GM19239 (cell line): ENCODE results near the gene COL9A2.

ENCODE experiments used
- DNase-seq: peaks from one replicate; pipeline ENCODE4 v3.0.0; 2011; ENCODE audit warnings: low spot score; ENCODE audit not compliant: insufficient read length
- FAIRE-seq: peaks from 2 replicates; lab custom pipeline; 2011; peaks lifted over from hg19 to GRCh38; lab: Jason Lieb, UNC

COL9A2 gene

DNA sequence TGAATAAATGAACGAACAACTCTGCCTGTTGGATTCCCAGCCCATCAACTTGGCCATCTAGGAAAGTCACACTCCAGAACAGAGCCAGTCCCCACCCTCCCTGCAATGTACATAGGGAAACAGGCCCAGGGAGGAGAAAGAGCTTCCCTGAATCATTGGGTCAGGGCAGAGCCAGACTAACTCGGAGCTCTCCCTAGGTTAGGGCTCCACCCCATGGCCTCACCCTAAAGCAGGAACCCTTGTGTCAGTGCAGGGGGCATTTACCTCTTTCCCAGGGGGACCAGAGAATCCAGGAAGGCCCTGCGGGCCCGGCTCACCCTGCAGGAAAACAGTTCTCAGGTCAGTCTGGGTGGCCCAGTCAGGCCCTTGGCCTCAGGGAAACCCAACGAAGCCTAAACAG is 11.6 kb downstream of the COL9A2 start:
- FAIRE-seq (no peak), DNase-seq (no peak)

DNA sequence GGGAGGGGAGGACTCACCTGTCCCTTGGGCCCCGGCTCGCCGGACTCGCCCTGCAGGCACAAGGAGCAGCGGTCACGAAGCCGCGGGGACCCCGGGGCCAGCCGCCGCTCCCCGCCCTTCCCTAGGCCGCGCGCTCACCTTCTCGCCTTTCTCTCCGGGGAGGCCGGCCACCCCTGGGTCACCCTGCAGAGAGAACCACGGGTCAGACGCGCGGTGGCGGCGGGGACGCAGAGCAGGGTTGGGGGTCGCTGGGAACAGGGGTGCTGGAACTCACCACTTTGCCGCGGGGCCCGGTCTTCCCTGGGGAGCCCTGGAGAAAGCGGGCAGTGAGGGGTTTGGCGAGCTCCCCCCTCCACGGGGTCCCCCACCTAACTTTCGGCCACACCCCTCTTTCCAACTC is 13.3 kb downstream of the COL9A2 start:
- DNase-seq (no peak), FAIRE-seq (no peak)

DNA sequence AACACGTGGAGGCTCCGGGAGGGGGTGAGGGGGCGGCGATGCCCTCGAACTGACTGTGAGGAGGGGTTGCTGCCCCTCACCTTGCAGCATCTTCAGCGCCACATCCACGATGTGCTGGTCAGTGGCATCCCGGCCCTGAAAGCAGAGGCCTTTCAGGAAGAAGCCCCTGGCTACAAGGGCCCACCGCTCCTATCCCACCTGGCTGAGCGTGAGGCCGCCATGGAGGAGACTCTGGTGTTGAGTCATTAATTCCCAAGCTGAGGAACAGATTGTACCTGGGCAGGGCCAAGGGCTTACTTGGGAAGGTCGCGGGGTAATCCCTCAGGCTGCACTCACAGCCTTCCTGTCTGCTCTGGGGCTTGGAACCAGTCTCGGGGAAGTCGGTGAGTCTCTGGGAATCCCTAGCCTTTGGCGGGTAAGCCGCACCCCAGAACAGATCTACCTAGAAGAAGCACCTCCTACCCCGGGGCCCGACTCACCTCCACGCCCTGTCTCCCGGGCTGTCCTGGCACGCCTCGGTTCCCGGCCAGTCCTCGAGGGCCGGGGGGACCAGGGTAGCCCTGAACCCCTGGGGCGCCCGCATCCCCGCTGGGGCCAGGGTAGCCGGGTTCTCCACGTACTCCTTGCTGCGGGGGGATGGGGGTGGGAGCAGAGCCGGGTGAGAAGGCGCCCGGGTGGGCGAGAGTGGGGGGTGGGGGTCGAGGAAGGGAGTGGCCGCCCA is 13.9 kb downstream of the COL9A2 start:
- DNase-seq, result no peak
- no peak for FAIRE-seq

DNA sequence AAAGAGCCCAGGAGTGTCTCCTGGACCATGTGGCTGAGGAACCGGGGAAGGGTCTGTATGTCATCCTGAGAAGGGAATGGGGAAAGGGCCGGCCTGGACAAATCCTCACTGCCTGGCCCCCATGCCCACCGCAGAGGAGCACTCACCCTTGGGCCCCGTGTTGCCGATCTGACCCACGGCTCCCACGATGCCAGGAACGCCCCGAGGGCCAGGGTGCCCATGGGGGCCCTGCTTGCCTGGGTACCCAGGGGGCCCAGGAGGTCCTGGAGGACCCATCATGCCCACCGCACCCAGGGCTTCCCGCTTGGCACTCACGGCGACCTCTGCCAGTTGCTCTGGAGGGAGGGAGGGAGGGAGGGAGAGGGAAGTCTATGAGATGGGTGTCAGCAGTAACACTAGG is 14.6 kb downstream of the COL9A2 start:
- FAIRE-seq (no peak), DNase-seq (no peak)

DNA sequence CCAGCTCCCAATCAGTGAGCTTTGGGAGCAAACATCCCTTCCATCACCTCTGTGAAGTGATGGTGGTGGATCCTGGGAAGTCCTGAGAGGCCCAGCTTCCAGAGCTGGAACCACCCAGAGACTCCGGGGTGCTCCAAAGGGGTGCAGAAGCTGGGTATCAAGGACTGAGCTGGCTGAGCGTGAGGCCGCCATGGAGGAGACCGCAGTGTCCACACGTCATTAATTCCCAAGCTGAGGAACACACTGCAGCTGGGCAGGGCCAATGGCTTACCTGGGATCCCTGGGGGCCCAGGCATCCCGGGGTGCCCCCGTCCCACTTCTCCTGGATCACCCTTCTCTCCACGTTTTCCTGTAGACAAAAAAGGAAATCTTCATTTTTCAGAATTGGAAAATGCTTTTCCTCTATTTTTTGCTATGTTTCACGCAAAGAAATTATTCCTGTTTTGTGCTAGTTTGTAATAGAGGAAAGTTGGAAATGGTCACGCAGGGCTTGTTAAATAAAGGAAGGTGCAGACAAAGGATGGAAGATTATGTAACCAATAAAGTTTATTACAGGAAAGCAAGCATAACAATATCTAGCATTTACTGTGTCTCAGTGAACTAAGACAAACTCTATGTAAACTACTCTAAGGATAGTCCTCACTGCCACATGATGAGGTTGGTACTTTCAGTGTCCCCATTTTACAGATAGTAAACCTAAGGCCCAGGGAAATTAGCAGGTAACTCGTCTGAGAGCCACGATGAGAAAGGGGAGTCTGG is 15.4 kb downstream of the COL9A2 start:
- no peak for DNase-seq
- no peak for FAIRE-seq

DNA sequence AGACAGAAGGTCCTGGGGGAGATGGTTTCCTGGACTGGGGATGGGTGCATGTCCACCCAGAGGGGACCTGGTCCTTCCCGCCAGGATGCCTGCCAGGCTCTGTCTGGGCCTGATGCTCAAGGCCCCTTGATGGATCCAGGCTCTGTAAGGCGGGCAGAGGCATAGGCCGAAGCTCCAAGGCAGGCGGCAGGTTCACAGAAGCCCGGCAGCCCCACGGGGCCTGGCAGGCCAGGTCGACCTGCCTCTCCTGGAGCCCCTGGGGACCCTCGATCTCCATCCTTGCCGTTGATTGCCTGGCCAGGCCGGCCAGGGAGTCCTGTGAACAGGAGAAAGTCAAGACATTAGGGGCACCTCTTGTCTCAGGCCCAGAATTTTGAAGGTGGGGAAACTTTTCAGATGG is 16.0 kb downstream of the COL9A2 start:
- DNase-seq (no peak), FAIRE-seq (no peak)

DNA sequence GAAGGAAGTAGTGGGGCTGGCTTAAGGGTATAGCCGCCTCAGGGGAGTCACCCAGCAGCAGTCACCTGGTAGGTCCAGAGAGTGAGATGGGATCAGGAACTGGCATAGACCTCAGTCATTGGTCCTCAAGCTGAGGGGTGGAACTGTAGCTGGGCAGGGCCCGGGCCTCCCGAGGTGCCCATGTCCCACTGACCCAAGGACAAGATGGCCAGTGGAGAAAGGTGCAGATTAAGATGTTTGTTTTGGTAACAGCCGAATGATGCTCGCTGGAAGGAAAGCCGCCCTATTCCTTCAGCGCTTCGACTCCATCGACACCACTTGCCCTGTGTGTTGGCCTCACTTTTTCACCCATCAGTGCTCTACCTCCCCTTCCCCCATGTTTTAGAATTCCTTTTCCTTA is 16.4 kb downstream of the COL9A2 start:
- no peak for DNase-seq
- no peak for FAIRE-seq

DNA sequence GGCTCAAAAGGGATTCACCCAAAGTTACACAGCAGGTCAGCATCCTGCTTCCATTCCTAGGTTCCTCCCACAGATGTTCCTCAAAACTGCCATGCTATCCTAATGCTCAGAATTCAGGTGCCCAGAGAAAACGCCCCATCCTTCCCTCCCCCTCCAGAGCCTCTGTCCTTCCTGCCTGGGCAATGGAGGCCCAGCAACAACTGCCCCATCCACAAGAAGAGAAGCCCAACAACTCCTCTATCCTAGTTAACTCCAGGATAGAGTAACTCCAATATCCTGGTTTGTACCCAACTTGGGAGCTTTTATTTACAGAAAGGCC is 16.9 kb downstream of the COL9A2 start:
- FAIRE-seq, result no peak
- no peak for DNase-seq

DNA sequence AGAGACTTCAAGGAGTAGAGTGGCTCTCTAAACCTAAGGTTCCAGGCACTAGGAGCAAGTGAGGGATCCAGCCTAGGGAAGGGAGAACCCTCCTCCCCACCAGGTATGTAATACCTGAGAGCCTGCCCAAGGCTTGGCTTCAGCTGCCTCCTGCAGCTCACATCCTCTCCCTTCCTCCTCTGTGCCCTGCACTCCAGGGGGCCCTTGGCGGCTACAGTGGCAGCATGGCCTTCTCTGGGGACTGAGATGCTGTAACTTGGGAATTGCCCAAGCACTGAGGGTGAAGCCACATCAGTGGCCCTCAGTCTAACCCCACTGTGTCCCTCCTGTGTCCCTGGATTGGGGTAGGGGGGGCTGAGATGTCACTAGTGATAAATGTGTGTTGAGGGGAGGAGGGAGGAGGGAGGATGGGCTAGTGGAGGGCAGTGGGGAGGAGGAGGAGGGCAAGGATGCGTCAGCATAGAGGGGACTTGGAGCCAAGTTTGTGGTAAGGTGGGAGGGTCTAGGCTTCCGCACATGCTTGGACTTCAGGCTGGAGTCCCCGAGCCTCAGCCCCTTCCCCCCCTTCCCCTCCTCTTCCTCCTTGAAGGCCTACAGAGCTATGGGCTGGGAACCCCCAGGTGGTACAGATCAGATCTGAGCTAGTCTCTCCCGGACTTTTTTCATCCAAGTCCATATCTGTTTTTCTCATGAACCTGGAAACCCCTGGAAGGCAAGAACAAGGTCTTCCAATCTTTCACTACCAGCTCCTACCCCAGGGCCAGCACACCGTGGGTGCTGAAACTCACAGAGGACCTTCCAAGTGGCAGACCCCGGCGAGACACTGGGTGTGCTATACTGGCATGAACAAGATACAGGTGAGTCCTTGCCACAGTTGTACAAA is 17.5 kb downstream of the COL9A2 start:
- DNase-seq (no peak), FAIRE-seq (no peak)

DNA sequence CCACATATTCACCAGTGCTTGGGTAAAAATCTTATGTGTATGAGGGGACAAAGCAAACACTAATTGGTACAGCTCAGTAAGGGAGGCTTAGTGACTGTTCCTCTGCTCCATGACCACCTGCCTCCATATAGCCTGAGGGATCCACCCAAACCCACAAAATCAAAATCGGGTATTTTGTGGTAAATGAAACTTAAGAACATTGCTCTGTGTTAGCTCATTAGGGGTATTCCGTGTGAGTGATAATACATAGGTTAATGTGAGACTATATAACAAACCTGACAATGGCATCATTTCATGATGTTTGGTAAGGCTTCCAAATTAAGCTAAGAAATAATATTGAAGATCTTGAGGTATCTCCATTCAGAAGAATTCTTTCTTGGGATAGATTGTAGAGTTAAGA is 25.8 kb downstream of the COL9A2 start:
- no peak for FAIRE-seq
- DNase-seq, result no peak

DNA sequence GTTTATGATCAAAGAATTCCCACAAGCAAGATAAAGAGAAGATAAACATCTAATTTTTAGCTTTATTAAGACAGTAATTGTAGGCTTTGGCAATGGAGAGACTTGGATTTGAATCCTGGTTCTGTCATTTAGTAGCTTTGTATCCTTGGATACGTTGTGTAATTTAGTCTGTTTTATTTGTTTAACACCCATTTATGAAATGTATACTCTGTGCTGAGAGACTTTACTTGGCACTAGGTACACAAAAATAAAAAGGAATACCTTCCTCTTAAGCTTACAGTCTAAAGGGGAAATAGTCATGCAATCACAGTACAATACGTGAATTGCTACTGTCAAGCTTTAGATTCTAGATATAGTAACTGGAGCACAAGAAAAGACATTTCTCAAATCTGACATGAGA is 35.2 kb downstream of the COL9A2 start:
- no peak for DNase-seq
- FAIRE-seq, result no peak

DNA sequence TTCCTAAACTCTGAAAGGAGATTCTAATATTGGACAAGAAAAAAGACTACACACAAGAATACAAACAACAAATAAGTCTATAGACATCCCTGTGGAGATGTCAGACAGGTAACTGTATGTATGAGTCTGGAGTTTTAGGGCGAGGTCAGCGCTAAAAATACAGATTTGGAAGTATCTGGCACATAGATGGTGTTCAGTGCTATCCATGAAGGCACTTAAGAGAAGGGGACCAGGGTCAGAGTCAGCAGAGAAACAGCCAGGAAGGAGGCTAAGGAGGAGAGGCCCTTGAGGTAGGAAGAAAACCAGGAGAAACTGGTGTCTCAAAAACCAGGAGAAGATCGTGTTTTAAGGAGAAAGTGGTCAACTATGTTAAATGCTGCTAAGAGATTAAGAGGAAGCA is 41.0 kb downstream of the COL9A2 start:
- no peak for FAIRE-seq
- DNase-seq, result no peak

DNA sequence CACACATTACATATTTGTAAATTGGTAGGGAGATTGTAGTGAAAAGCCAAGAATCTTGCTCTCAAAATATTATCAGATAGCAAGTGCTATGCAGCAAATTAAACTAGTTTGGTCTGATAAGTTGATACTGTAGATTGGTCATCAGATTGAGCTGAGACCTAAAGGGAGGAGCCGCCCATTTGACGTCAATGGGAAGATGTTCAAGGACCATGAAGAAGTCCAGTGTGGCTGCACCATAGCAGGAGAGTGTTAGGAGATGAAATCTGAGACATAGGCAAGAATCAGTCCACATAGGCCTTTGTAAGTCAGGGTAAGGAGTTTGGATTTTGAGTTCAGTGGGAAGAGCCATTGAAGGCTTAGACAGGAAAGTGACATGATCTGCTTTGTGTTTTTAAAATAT is 42.8 kb downstream of the COL9A2 start:
- DNase-seq, result no peak
- FAIRE-seq, result peak; percentile 31

DNA sequence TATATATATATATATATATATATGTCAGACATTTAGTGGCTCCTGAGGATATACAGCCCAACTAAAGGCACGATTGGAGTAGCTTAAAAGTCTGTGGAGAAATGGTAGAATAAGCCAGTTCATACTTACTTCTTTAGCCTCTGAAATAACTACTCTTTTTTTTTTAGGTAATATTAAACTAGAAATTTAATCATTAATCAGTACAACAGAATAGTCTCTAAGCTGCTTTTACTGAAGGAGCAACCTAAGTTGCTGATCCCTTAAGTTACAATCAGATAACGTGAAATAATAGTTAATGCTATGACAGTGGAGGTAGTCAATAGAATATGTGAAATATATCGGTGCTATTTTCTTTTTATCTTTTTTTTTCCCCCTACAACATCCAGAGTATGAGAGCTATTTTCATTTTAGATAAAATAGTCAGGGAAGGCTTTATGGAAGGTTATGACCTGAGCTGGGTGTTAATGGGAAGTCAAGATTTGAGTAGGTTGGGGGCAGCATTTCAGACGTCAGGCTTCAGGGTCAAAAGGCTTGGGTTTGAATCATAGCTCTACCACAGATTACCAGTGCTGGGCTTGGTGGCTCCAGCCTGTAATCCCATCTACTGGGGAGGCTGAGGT is 43.4 kb downstream of the COL9A2 start:
- DNase-seq (no peak), FAIRE-seq (no peak)

DNA sequence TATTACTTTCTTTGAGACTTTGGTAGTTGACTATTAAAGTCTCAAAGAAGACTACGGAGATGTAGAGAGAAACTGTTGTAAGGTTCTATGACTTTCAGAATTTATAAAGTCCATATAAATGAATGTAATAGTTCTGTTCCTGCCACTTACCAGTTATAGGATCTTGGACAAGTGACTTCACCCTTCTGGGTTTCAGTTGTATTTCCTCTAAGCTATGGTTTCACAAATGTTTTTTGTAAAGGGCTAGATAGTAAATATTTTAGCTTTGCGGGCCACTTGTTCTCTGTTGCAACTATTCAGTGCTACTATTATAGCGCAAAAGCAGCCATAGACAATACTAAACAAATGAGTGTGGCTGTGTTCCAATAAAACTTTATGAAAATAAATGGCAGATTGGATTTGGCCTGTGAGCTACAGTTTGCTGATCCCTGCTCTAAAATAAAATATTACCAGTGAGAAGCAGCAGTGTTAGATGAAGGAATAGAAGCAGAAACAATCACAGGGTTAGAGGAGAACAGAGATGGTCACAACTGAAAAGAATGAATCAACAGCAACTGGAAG is 44.4 kb downstream of the COL9A2 start:
- FAIRE-seq, result peak; percentile 26
- no peak for DNase-seq

DNA sequence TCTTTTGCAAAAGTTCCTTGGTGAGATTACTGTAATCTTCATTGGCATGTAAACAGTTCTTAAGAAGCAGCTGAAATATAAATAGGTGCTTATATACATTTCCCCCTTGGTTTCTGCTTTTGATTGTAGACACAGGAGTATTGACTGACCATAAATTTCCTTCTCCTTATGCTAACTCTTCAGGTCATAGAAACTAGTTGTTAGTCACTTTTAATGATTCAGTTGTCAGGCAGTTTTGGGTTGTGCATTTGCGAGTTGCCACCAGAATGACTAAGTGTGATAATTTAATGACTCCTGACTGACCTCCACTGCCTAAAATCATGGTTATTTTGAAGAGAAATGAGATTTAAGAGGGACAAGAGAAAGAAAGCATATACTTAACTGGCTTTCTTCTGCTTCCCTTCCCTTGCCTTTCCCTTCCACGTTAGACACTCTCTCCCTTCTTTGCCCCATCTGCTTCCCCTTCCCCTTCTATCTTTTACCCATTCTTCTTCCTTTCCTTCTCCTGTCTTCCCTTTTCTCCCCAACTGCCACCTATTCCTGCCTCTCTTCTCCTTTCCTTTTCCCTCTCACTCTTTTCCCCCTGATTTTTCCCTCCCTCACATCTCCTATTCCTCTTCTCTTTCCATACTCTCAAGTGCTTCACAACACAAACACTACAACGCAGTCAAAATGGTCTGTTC is 46.8 kb downstream of the COL9A2 start:
- no peak for FAIRE-seq

DNA sequence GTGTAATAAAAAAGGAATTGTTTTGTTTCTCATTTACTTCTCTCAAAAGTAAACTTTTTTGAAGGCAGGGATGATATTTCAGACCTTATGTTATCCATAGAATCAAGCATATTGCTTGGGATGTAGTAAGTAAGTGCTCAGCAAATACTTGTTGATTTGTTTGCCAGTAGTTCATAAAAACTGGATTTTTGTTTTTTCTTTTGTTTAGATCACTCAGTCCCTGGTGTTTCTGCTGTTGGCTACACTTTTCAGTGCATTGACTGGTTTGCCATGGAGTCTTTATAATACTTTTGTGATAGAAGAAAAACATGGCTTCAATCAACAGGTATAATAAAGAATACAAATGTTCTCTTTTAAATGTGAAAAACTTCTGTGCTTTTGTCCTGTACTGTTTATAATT is 48.9 kb downstream of the COL9A2 start:
- FAIRE-seq, result no peak
- DNase-seq, result no peak

More for the DNA sequence above, 46.8 kb downstream of the COL9A2 start:
- DNase-seq, result no peak

DNA sequence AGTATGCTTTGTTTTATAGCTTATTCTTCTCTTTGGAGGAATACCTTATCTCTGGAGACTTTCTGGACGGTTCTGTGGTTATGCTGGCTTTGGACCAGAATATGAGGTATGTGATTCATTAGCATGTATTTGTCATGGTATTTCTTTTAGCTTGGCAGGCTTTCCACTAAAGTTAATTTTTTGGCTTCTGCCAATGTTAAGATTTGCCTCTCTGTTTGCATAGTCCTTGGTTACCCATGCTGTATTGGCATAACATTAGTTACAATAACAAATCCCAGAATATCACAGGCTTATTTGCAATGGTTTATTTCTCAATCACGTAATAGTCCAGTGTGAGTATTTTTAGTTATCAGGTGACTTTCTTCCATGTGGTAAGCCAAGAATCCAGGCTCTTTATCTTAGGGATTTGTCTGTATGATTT is 49.3 kb downstream of the COL9A2 start:
- no peak for FAIRE-seq
- DNase-seq, result no peak

DNA sequence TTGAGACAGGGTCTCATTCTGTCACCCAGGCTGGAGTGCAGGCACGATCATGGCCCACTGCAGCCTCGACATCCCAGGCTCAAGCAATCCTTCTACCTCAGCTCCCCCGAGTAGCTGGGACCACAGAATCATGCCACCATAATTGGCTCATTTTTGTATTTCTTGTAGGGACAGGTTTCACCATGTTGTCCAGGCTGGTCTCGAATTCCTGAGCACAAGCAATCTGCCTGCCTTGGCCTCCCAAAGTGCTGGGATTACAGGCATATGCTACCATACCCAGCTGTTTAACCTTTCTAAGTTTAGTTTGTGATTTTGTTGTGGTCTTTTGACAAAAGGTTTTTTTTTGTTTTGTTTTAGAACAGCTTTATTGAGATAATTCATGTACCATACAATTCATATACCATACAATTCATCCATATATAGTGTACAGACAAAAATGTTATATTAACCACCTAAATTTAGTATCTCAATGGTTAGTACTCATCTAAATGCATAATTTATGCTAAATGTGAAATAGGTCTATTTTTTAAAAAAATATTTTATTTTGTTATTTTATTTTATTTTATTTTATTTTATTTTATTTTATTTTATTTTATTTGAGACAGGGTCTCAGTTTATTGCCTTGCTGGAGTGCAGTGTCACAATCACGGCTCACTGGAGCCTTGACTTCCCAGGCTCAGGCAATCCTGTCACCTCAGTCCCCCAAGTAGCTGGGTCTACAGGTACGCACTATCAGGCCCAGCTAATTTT is 50.1 kb downstream of the COL9A2 start:
- DNase-seq (no peak), FAIRE-seq (no peak)
